Globus pallidus (tissue), 1 donor: Measurements from ENCODE around the gene PLAAT3.
"Not testable (repeated sequence)": the region's sequence is repeated elsewhere in the genome, so short reads cannot be mapped to it uniquely, and the experiment has no call there.

Experiments
- DNase-seq: peaks from one replicate; pipeline ENCODE4 v3.0.0-alpha.2; 2015; ENCODE audit warnings: low spot score

The PLAAT3 gene

GRCh38 chr11:63537293-63538101 lies 76.7 kb downstream of the PLAAT3 start:
- peak; percentile 75 for DNase-seq

GRCh38 chr11:63536669-63537292 lies 77.5 kb downstream of the PLAAT3 start, which contains the start of gene PLAAT4:
TSS of gene PLAAT4 (plus strand) at chr11:63536808. CDS start at chr11:63536869, 61 bp downstream.
- DNase-seq = peak; percentile 82

- no peak for DNase-seq
These were observed 78.5 kb downstream of the PLAAT3 start for GRCh38 chr11:63535734-63536133.

- DNase-seq = no peak
These were observed 79.3 kb downstream of the PLAAT3 start for GRCh38 chr11:63534895-63535461.

- no peak for DNase-seq
These were observed 80.2 kb downstream of the PLAAT3 start for GRCh38 chr11:63534076-63534475.

GRCh38 chr11:63532799-63533475 lies 81.3 kb downstream of the PLAAT3 start:
- peak; percentile 60 for DNase-seq

- DNase-seq = no peak
These were observed 82.1 kb downstream of the PLAAT3 start for GRCh38 chr11:63532117-63532516.

- peak; percentile 48 for DNase-seq
These were observed 83.0 kb downstream of the PLAAT3 start for GRCh38 chr11:63531074-63531792.

GRCh38 chr11:63530021-63530420 lies 84.2 kb downstream of the PLAAT3 start:
- DNase-seq = peak; percentile 90

- not testable (repeated sequence) for DNase-seq
These were observed 84.9 kb downstream of the PLAAT3 start for GRCh38 chr11:63529373-63529772.

- DNase-seq = not testable (repeated sequence)
These were observed 85.4 kb downstream of the PLAAT3 start for GRCh38 chr11:63528729-63529278.

GRCh38 chr11:63528156-63528555 lies 86.1 kb downstream of the PLAAT3 start:
- DNase-seq = not testable (repeated sequence)

GRCh38 chr11:63527667-63528066 lies 86.6 kb downstream of the PLAAT3 start:
- DNase-seq = no peak
